Measurements from ENCODE around the gene TMEM190.

- TF ChIP-seq CTCF (conservative IDR thresholded peaks at IDR 0.05), result peak; percentile 83
- no peak for TF ChIP-seq ZFX (IDR thresholded peaks at IDR 0.05)
These were observed 41.6 kb downstream of the TMEM190 start for GRCh38 chr19:55418185-55418584.

Measured in C4-2B (cell line).